Cardiac muscle cell (in vitro differentiated cells and primary cell): Measurements from ENCODE around the gene ARHGEF10L. TPM values are rescaled to one million over a fixed set of nuclear protein-coding genes. Genes with fewer than 3 reads are reported as not detected.

Experiments used
- DNase-seq, 2 donors: peaks; one replicate each; pipeline versions ENCODE4 v3.0.0 to v3.0.0-alpha.2; 2010 to 2017; ENCODE audit warnings: low read depth in 1 of 2, low spot score in 1 of 2
- H3K27ac ChIP-seq: fragments of 200-600 bp; sonication (generic); 2 replicates; pipeline ENCODE4 v1.5.1; 2016
- H3K27me3 ChIP-seq: fragments of 200-600 bp; sonication (generic); 2 replicates; pipeline ENCODE4 v1.6.0; 2016; ENCODE audit warnings: control low read depth
- H3K36me3 ChIP-seq: fragments of 200-600 bp; sonication (generic); 2 replicates; pipeline ENCODE4 v1.5.1; 2016; ENCODE audit warnings: control low read depth
- H3K4me1 ChIP-seq: fragments of 200-600 bp; sonication (generic); 2 replicates; pipeline ENCODE4 v1.8.1; 2017; ENCODE audit warnings: low read depth, mild to moderate bottlenecking, mixed run types
- H3K4me3 ChIP-seq: fragments of 200-600 bp; sonication (generic); 2 replicates; pipeline ENCODE4 v1.5.1; 2016; ENCODE audit warnings: mild to moderate bottlenecking
- H3K9me3 ChIP-seq: fragments of 200-600 bp; sonication (generic); 2 replicates; pipeline ENCODE4 v1.5.1; 2017; ENCODE audit warnings: low read depth, mild to moderate bottlenecking, control low read depth
- polyA plus RNA-seq: library from polyadenylated mRNA; unstranded; fragments of >200 nt; fragmentation: Nextera tagmentation; extraction: Ambion mirVana; gene quantifications from 2 replicates; pipeline ENCODE4 v1.2.1, GENCODE V29; 2016
- total RNA-seq: library from RNA; depleted of rRNA; stranded (reverse); fragments of >200 nt; gene quantifications from 2 replicates; pipeline ENCODE4 v1.2.3, GENCODE V29; 2016
- TF ChIP-seq, protein P1 (sequence below): IDR thresholded peaks from 2 replicates; pipeline ENCODE4 v1.5.1; 2012; ENCODE audit warnings: low read depth, mild to moderate bottlenecking, low read length

The ARHGEF10L gene
- total and polyA plus RNA-seq, 2 experiments from 2014 or later, result 32.3 to 55.4 TPM

DNA sequence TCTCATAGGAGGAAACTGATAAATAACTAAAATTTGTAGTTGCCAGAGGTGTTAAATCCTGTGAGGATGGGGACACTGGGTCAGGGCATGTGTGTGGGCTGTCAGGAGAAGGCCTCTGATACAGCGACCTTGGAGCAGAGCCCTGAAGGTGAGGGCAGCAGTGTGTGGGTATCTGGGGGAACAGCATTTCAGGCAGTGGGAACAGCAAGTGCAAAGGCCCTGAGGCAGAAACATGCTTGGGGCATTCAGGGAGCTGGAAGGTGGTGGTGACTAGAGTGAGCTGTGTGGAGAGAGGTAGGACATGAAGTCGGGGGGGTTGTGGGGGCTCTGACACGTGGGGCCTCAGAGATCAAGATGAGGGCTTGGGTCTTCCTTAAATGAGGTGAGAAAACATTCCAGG lies 30.7 kb downstream of the ARHGEF10L start:
- TF ChIP-seq, protein P1, sequence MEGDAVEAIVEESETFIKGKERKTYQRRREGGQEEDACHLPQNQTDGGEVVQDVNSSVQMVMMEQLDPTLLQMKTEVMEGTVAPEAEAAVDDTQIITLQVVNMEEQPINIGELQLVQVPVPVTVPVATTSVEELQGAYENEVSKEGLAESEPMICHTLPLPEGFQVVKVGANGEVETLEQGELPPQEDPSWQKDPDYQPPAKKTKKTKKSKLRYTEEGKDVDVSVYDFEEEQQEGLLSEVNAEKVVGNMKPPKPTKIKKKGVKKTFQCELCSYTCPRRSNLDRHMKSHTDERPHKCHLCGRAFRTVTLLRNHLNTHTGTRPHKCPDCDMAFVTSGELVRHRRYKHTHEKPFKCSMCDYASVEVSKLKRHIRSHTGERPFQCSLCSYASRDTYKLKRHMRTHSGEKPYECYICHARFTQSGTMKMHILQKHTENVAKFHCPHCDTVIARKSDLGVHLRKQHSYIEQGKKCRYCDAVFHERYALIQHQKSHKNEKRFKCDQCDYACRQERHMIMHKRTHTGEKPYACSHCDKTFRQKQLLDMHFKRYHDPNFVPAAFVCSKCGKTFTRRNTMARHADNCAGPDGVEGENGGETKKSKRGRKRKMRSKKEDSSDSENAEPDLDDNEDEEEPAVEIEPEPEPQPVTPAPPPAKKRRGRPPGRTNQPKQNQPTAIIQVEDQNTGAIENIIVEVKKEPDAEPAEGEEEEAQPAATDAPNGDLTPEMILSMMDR, result no peak
- no peak for DNase-seq
- no peaks in the 10 kb centered on the region for H3K27me3 ChIP-seq
- peak overlapping the region; percentile 96 for H3K27ac ChIP-seq
- H3K9me3 ChIP-seq, result no peaks in the 10 kb centered on the region
- H3K4me1 ChIP-seq, result peaks cover 36% of the 10 kb centered on the region
- no peaks in the 10 kb centered on the region for H3K36me3 ChIP-seq
- H3K4me3 ChIP-seq, result no peak overlapping the region

DNA sequence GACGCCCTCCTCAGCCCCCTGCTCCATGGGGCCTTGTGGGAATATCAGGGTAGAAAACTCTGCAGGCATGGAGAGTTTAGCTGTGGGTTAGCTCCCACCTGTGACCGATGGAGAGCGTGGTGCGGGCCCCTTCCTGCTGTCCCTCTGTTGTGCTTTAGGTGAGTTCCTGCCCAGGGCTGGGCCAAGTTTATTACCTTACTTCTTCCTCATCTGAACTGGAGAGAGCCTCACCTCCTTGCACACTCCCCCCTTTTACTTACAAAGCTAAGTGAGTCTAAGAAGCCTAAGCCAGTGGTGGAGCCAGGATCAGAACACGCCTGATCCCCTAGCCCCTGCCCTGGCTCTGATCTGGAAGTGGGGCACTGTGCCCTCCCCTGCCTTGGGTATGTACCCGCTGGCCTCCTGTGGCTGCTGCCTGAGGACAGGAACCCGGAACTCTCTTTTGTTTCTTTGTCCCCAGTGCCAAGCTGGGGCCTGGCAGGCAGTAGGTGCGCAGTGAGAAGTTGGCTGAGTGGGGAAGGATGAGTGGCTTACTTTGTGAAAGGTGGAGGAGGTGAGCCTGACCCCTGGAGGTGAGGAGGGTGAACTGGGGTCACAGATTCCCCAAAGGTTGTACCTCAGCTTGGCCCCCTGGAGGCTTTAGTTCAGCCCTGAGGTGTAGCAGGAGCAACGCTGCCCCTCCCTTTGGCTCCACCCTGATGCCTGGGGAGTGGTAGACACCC lies 32.9 kb downstream of the ARHGEF10L start:
- Histone ChIP-seq H3K27ac (no peak overlapping the region), H3K4me3 (no peak overlapping the region), H3K27me3 (no peaks in the 10 kb centered on the region), H3K36me3 (no peaks in the 10 kb centered on the region), H3K9me3 (no peaks in the 10 kb centered on the region), H3K4me1 (peaks cover 44% of the 10 kb centered on the region)
- TF ChIP-seq, protein P1, result no peak
- DNase-seq, result no peak

- H3K4me3 ChIP-seq, result no peak overlapping the region
- peak overlapping the region; percentile 63 for H3K27ac ChIP-seq
- DNase-seq, result no peak
- peaks cover 43% of the 10 kb centered on the region for H3K4me1 ChIP-seq
- no peaks in the 10 kb centered on the region for H3K27me3 ChIP-seq
- no peaks in the 10 kb centered on the region for H3K9me3 ChIP-seq
- TF ChIP-seq, protein P1, result no peak
- no peaks in the 10 kb centered on the region for H3K36me3 ChIP-seq
Observed at GRCh38 chr1:17573518-17574041, 34.1 kb downstream of the ARHGEF10L start.

- no peak for DNase-seq
- no peaks in the 10 kb centered on the region for H3K36me3 ChIP-seq
- no peak overlapping the region for H3K4me3 ChIP-seq
- peak overlapping the region; percentile 63 for H3K27ac ChIP-seq
- no peaks in the 10 kb centered on the region for H3K27me3 ChIP-seq
- H3K4me1 ChIP-seq, result peaks cover 34% of the 10 kb centered on the region
- no peaks in the 10 kb centered on the region for H3K9me3 ChIP-seq
- TF ChIP-seq, protein P1, result peak; percentile 21
Observed at GRCh38 chr1:17574516-17574915, 35.0 kb downstream of the ARHGEF10L start.

- Histone ChIP-seq H3K27ac (peak overlapping the region; percentile 63), H3K36me3 (no peaks in the 10 kb centered on the region), H3K9me3 (no peaks in the 10 kb centered on the region), H3K4me3 (no peak overlapping the region), H3K4me1 (peaks cover 27% of the 10 kb centered on the region), H3K27me3 (no peaks in the 10 kb centered on the region)
- no peak for DNase-seq
- TF ChIP-seq, protein P1, result no peak
Observed at GRCh38 chr1:17575797-17576518, 36.5 kb downstream of the ARHGEF10L start.
